Activated gamma-delta T cell (primary cell): ENCODE measurements around the gene SRRM2.

Experiments used
- DNase-seq: peaks from one replicate; lab custom pipeline; 2025; lab: John Stamatoyannopoulos, UW

SRRM2 gene

DNA sequence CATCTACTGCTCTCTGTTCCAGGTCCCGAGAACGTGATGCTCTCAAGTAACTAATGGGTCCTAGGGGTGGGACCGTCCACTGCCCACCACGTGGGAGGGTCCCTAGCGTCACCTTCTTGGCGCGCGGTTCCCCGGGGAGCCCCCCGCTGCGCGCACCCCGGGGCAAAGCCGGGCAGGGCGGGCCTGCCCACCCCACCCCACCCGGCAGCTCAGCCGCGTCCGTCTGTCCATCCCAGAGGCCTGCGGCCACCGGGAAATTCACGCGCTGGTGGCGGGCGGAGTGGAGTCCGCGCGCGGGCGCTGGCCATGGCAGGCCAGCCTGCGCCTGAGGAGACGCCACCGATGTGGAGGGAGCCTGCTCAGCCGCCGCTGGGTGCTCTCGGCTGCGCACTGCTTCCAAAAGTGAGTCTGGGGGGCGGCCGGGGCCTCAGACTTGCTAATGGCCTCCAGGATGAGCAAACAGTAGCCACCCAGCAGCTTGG, 46.3 kb downstream of the SRRM2 start:
- no peak for DNase-seq

DNA sequence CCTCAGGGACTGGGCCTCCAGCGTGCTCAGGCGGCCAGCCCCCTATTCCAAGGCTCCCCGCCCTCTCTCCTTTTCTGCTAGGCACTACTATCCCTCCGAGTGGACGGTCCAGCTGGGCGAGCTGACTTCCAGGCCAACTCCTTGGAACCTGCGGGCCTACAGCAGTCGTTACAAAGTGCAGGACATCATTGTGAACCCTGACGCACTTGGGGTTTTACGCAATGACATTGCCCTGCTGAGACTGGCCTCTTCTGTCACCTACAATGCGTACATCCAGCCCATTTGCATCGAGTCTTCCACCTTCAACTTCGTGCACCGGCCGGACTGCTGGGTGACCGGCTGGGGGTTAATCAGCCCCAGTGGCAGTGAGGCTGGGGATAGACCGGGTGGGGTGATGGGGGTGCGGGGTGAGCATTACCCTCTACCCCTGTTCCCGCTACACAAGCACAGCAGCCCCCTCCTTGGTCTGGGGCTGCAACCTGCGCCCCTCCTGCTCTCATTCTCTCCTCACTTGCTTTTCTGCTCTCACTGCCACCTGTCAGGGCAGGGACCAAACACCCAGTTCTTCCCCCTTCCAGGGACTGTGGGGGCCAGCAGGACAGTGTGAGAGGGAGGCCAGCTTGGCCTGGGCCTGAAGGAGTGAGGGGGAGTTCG, 46.9 kb downstream of the SRRM2 start:
- no peak for DNase-seq

DNA sequence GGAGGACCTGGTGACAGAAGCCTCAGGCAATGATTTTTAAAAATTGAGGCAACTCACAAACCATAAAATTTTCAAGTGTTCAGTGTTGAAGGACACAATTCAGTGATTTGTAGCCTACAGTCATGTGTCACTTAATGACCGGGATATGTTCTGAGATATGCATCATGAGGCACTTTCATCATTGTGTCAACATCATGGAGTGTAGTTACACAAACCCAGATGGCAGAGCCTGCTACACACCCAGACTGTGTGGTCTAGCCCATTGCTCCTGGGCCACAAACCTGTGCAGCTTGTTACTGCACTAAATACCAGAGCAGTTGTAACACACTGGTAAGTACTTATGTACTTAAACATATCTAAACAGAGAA, 47.4 kb downstream of the SRRM2 start:
- no peak for DNase-seq

DNA sequence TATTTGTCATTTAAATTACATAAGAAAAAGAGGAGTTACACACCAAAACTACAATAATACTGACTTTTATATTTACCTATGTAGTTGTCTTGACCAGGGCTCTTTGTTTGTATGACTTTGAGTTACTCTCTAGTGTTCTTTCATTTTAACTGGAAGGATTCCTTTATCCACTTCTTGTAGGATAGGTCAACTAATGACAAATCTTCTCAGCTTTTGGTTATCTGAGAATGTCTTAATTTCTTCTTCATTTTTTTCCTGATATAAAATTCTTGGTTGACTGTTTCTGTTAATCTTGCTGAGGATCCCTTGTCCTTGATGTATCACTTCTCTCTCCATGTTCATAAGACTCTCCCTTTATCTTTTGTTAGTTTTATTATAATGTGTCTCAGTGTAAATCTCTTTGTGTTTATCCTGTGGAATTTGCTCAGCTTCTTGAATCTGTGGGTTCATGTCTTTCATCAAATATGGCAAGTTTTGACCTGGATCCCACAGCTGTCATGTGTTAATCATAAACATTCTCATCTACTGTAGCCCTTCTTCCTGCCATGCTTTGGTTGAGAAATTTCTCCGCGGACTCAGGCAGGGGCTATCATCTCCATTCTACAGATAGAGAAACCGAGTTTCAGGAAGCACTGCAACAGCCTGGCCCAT, 51.2 kb downstream of the SRRM2 start:
- DNase-seq = no peak

DNA sequence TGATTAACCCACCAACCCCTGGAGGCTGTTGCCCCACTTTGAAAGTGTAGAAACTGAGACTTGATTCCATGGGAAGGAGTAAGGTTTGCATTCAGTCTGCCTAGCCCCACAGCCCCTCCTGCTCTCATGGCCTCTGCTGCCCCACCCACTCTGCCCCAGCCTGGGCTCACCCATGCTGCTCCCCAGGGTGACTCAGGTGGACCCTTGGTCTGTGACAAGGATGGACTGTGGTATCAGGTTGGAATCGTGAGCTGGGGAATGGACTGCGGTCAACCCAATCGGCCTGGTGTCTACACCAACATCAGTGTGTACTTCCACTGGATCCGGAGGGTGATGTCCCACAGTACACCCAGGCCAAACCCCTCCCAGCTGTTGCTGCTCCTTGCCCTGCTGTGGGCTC, 52.3 kb downstream of the SRRM2 start:
- no peak for DNase-seq

DNA sequence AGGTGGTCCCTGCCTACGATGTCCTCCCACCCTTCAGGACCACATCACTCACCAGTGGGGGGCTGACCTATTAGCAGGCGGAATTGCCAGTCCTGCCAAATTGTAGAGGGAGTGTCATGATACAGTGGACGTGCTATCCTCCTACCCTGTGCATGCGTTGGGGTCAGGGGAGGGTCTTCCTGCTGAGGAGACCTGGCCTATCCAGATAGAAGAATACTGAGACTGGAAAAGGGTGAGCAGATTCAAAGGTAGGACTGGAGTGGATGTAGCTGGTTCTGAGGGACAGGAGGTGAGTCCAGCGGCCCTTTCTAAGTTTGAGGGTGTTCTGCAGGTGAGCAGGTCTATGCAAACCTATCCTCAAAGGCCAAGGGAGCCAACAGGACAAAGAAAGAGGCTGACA, 53.8 kb downstream of the SRRM2 start:
- DNase-seq = no peak

DNA sequence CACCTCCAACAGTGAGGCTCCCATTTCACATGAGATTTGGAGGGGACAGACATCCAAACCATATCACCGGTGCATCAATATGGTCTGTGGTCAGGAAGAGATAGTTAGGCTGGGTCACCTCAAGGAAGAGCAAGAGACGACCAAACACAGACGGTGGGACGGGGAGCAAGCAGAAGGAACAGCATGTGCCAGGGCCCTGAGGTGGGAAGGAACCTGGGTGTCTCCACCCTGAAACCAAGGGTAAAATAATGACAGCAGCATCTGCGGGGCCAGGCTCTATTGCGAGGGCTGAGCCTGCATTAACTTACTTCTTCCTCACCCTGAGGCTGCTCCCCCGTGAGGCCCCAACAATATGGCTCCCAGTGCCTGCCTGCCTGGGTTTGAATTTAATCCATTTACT, 55.7 kb downstream of the SRRM2 start:
- no peak for DNase-seq

DNA sequence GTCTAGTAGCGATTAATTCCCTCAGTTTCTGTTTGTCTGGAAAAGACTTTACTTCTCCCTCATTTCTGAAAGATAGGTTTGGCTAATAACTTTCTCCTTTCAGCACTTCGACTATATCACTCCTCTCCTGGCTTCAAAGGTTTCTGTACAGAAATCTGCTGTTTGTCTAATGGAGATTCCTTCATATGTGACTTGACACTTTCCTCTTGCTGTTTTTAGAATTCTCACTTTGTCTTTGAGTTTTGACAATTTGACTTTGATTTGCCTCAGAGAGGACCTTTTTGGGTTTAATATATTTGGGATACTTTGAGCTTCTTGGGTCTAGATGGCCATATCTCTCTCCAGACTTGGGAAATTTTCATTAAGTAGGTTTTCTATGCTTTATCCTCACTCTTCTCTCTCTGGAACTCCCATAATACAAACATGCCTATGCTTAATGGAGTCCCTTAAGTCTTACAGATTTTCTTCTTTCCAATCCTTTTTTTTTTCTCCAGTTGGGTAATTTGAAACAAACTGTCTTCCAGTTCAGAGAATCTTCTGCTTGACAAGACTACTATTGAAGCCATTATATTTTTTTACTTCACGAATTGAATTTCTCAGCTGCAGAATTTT, 56.8 kb downstream of the SRRM2 start:
- no peak for DNase-seq

DNA sequence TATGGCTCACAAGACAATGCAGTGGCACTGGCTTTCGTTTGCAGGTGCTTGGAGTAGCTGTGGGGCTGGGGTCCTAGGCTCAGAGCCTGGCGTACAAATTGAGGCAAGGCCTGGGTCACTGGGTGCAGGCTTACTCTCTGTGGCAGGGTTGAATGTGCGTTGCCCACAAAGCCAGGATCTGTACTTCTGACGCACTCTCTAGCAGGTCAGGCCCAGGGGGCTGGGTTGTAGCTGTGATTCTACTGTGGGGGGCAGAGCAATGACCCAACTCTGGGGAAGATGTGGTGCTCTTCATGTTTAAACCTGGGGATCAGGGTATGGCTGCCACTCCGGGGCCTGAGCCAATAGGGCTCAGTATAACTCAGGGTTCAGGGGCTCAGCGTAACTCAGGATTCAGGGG, 58.2 kb downstream of the SRRM2 start:
- DNase-seq = no peak

DNA sequence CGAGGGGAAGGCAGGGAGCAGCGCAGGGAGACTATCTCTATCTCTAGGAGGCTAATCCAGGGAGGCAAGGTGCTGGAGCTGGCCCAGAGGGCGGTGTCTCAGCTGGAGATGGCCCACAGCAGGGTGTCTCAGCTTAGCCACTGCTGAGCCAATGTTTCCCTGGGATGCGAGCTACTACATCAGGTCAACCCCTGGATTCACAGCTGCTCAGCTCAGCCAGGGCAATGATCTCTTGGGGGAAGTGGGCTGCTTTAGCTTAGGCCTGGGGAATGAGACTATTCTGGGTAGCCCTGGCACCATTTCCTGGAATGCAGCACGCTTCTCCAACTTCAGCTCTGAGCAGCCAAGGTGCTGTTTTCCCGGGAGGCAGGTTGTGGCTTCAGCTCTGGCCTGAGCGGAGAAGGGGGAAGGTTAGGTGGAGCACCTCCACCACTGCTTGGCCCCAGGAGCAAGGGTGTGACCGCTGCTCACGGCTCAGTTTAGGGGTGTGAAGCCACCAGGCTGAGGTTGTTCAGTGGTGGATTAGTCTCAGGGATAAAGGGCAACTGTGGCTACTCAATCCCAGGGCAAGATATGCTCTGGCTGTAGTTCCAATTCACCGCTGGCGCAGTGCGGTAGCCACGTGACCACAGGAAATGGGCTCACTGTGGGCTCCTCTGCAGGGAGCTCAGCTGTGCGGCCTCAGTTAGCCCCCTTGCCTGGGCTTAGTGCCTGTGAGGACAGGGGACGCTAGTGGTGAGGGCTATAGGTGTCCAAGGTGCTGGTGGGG, 59.4 kb downstream of the SRRM2 start:
- DNase-seq = no peak

DNA sequence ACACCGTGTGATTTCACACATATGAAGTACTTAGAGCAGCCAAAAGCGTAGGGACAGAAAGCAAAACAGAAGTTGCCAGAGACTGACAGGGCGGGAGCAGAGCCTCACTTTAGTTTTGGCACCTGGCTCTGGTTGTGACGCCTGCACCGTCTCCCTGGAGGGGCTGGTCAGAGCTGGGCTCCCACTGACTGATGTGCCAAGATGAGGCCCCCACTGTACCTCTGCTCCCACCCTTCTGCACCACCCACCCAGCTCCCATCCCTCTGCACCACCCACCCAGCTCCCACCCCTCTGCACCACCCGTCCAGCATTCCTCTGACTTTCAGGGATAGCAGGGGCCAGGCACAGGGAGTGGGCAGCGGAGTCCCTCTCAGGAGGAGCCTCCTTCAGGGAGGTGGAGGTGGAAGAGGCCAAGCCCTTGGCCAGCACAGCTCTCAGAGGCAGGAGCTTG, 61.4 kb downstream of the SRRM2 start:
- no peak for DNase-seq

DNA sequence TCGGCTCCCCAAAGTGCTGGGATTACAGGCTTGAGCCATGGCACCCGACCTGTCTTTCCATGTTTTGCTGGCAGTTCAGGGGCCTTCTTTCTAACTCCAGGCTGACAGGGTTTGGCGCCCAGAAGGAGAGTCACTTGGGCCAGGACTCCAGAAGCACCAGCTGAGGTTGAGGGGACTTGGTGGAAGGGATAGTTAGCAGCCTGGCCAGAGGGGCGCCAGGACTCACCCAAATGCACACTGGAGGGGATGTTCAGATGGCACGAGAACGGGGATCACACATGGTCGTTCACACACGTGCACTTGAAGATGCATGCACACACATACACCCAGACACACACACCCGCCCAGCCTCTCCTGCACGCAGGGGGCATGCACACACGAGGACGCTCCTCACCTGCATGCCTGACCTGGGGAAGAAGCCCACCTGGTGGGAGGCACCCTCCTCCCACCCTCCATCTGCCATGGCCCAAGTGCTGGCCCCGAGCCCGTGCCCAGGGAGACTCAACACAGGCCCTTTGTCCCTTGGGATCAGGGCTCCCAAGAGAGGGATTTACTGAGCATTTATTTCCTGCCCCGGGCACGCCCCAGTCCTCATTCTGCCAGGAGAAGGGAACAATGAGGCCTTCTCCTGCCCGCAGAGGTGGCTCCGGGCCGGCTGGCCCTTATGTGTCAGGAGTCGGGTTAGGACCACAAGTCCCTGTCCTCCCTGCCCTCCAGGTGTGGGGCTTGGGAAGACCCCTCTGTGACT, 62.3 kb downstream of the SRRM2 start:
- no peak for DNase-seq

DNA sequence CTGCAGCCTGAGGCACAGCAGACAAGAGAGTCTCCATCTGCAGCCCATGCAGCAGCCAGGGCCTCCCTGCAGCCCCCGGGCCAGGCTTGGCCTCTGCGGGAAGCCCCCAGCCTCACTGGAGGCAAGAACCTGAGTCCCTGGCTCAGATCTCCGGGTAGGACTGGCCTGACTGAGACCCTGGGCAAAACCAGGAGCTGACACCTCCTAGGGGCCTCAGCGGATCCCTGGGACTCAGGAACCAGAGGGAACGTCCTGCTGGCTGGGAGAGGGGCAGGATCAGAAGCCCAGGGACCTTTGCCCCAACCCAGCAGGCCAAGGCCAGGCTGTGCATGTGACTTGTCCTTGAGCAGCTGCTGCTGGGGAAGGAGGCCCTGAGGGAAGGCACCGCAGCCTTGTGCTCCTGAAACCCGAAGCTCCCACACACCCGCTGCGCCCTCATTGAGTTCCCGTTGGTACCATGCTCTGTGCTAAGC, 62.9 kb downstream of the SRRM2 start:
- DNase-seq = no peak

DNA sequence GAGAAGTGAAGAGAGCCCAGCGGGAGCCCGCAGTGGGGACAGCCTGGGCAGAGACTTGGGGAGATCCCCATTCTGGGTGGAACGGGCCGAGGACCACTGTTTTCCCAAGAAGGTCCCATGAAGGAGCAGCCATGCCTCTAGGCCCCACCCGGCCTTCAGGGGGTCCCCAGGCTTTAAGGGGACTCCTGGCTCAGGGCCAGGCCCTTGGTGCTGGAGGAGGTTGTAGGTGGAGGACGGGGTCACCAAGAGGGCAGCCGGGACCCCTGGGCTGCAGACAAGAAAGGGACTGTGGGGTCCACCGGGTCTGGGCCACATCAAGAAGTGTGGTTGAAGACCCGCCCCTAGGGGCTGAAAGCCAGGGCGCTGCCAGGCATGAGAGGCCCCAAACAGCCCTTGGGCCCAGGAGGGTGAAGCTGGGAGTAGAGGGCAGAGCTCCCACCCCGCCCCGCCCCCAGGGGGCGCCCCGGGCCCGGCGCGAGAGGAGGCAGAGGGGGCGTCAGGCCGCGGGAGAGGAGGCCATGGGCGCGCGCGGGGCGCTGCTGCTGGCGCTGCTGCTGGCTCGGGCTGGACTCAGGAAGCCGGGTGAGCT, 64.4 kb downstream of the SRRM2 start, which contains the start of gene PRSS21:
Gene PRSS21 (plus strand): TSS at position 487 of the 589 bp plus-strand sequence. CDS start 32 bp downstream, at position 519.
- DNase-seq = no peak

DNA sequence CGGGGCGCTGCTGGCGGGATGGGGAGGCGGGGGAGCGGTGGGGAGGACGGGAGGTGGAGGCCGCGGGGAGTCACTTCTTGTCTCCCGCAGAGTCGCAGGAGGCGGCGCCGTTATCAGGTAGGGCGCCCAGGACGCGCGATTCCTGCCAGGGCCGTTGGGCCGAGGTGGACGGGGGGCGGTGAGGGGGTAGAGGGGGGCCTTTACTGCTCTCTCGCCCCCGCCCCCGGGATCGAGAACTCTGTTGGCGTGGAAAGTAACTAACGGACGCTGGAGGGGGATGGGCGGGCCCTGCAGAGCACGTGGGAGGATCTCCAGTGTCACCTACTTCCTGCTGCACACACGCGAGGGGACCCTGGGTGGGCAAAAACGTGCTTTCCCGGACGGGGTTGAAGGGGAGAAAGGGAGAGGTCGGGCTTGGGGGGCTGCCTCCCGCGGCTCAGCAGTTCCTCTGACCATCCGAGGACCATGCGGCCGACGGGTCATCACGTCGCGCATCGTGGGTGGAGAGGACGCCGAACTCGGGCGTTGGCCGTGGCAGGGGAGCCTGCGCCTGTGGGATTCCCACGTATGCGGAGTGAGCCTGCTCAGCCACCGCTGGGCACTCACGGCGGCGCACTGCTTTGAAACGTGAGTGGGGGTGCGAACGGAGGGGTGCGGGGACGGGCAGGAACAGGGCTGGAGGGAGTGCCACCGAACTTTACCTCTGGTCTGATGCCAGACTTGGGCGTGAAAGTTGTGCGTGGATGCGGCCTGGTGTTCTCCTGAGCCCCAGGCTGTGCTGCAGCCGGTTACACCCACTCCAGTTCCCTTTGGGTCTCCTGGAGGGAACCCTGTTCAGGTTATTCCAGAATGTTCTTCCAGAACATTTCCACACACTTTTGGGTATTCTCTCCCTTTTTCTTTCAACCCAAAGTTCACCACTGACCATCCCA, 65.2 kb downstream of the SRRM2 start:
- DNase-seq = no peak

DNA sequence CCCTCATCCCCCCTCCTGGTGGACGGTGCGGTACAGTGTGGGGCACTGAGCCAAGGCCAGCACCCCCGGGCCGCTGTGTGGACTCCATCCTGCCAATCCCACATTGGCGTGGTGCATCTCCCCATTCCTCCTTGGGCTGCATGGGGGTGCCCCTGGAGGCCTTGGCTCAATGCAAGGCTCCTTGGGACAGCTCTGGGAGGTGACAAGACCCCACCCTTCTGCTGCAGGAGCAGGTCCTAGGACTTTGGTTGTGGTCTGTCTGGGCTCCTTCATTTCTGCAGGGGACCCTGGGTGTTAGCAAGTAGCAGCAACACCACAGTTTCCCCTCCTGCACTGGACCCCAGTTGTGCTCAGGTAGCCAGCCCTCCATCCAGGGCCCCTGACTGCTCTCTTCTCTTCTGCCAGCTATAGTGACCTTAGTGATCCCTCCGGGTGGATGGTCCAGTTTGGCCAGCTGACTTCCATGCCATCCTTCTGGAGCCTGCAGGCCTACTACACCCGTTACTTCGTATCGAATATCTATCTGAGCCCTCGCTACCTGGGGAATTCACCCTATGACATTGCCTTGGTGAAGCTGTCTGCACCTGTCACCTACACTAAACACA, 65.9 kb downstream of the SRRM2 start:
- no peak for DNase-seq

DNA sequence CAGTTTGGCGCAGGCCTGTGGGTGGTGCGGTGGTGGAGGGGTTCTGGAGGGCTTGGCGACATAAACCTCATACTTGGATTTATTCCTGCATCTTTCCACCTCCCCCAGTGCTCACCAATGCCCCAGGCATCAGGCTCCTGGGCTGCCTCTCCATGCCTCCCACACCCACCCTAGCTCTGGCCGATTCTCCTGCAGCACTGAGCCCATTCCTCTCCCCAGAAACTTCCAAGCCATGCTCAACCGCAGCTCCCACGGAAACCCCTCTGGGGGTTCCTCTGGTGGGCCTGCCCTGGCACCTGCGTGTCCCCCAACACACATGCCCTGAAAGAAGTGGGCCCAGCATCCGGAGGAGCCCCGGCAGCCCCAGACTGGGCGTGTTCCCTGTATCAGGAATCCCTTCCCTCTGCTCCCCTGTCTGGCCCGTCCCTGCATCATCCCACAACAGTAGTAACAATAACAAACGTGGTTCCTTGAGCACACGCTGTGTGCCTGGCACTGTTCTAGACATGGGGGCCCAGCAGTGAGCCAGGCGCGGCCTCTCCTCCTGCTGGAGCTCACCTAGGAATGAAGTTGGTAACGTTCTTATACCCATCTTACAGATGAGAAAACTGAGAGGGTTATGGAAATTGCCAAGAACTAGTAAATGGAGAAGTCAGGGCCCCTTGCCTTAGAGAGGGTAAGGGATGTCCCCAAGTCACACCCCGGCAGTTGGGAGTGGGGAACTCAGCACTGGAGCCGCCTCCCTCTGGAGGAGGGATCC, 66.9 kb downstream of the SRRM2 start:
- DNase-seq = no peak

DNA sequence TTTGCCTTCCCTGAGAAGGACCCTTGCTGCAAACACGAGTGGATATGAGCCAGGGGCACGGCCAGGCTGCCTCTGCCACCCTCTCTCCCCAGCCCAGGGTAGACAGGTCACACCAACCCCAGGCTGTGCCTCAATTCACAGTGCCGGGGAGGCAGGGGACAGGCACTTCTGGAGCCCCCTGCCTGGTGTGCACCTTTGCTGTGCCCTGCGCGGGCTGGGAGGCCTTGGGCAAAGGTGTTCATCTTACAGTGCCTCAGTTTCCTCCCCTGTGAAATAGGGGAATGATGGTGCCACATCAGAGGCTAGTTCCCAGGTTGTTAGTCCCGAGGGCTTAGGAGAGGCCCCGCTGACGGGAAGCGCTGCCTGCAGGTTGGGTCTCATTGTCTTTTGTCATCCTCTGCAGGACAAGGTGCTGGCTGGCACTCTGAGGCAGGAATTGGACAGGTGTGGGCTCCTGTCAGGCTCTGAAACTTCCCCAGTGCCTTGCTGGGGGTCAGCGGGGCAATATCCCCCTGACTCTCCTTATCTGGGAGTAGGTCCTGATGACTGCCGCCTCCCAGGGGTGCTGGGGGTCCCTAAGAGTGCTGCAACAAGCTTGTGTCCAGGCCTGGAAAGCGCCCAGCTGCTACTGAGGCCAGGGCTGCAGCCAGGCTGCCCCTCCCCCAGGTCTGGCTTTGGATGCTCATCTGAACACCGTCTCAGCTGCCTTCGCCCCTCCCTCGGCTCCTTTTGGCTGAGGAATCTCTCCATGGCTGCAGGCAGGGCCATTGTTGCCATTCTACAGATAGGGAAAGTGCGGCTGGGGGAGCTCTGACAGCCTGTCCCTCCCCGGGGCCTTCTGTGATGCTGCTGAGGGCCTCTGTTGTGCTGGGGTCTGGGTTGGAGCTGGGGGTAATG, 67.7 kb downstream of the SRRM2 start:
- DNase-seq = no peak
